Mesenchymal stem cell (in vitro differentiated cells and primary cell): ENCODE data around the gene NEK4.

Experiments
- DNase-seq: peaks from one replicate; pipeline ENCODE4 v3.0.0-alpha.2; 2013
- H2AFZ ChIP-seq: one replicate; pipeline ENCODE4 v1.6.1; 2013; ENCODE audit warnings: low read depth, mild to moderate bottlenecking, control low read depth, inconsistent platforms, low read length, moderate library complexity
- H2AK5ac ChIP-seq: 2 replicates; pipeline ENCODE4 v1.6.1; 2013; ENCODE audit warnings: low read length, moderate library complexity, mild to moderate bottlenecking, inconsistent platforms; ENCODE audit not compliant: severe bottlenecking
- H2BK120ac ChIP-seq: one replicate; pipeline ENCODE4 v1.6.1; 2013; ENCODE audit warnings: low read depth, mild to moderate bottlenecking, inconsistent platforms, low read length, moderate library complexity
- H2BK12ac ChIP-seq, 2 experiments: one replicate each; pipeline ENCODE4 v1.6.1; 2013; ENCODE audit warnings: inconsistent platforms in 2 of 2, low read length in 2 of 2, mild to moderate bottlenecking in 2 of 2, moderate library complexity in 2 of 2, control low read depth in 1 of 2
- H2BK15ac ChIP-seq: one replicate; pipeline ENCODE4 v1.6.1; 2013; ENCODE audit warnings: mild to moderate bottlenecking, low read depth, inconsistent platforms; ENCODE audit not compliant: poor library complexity, severe bottlenecking
- H2BK5ac ChIP-seq: 2 replicates; pipeline ENCODE4 v1.6.1; 2013; ENCODE audit warnings: low read depth, mild to moderate bottlenecking, low read length, control low read depth, inconsistent platforms; ENCODE audit not compliant: poor library complexity, severe bottlenecking
- H3K14ac ChIP-seq, 2 experiments: one replicate each; pipeline ENCODE4 v1.6.1; 2013; ENCODE audit warnings: inconsistent platforms in 2 of 2, low read length in 2 of 2, control low read depth in 1 of 2, mild to moderate bottlenecking in 1 of 2, moderate library complexity in 1 of 2
- H3K18ac ChIP-seq, 2 experiments: one replicate each; pipeline ENCODE4 v1.6.1; 2013; ENCODE audit warnings: inconsistent platforms in 2 of 2, low read length in 2 of 2, control low read depth in 1 of 2, low read depth in 1 of 2, mild to moderate bottlenecking in 1 of 2
- H3K23ac ChIP-seq, 2 experiments: one replicate each; pipeline ENCODE4 v1.6.1; 2013; ENCODE audit warnings: inconsistent platforms in 2 of 2, low read length in 2 of 2, mild to moderate bottlenecking in 2 of 2, moderate library complexity in 2 of 2, control low read depth in 1 of 2
- H3K27ac ChIP-seq: 2 replicates; pipeline ENCODE4 v1.5.1; 2013; ENCODE audit warnings: mild to moderate bottlenecking, moderate library complexity, low read length, control low read depth, inconsistent platforms; ENCODE audit not compliant: poor library complexity, severe bottlenecking
- H3K27me3 ChIP-seq, 2 experiments: 2 replicates each; pipeline versions ENCODE4 v1.6.1 to v1.7.0; 2013; ENCODE audit warnings: low read length in 2 of 2, mild to moderate bottlenecking in 2 of 2, moderate library complexity in 2 of 2, control low read depth in 1 of 2, inconsistent platforms in 1 of 2; ENCODE audit not compliant: control insufficient read depth in 1 of 2, insufficient read depth in 1 of 2
- H3K36me3 ChIP-seq, 2 experiments: 2 replicates each; pipeline versions ENCODE4 v1.6.1 to v1.7.0; 2013; ENCODE audit warnings: low read length in 2 of 2, control low read depth in 1 of 2, inconsistent platforms in 1 of 2, low read depth in 1 of 2, mild to moderate bottlenecking in 1 of 2; ENCODE audit not compliant: insufficient read depth in 2 of 2, control insufficient read depth in 1 of 2
- H3K4ac ChIP-seq, 2 experiments: one replicate each; pipeline ENCODE4 v1.6.1; 2013; ENCODE audit warnings: inconsistent platforms in 2 of 2, low read length in 2 of 2, mild to moderate bottlenecking in 2 of 2, moderate library complexity in 2 of 2, control low read depth in 1 of 2, low read depth in 1 of 2
- H3K4me1 ChIP-seq: 2 replicates; pipeline ENCODE4 v1.6.1; 2013; ENCODE audit warnings: low read depth, low read length, control low read depth; ENCODE audit not compliant: control insufficient read depth, insufficient read depth
- H3K4me2 ChIP-seq: 2 replicates; pipeline ENCODE4 v1.6.1; 2013; ENCODE audit warnings: low read length, mild to moderate bottlenecking, inconsistent platforms; ENCODE audit not compliant: poor library complexity, severe bottlenecking
- H3K4me3 ChIP-seq, 2 experiments: 2 replicates each; pipeline versions ENCODE4 v1.5.1 to v1.7.0; 2013; ENCODE audit warnings: low read length in 2 of 2, mild to moderate bottlenecking in 2 of 2, control low read depth in 1 of 2, low read depth in 1 of 2; ENCODE audit not compliant: insufficient read depth in 1 of 2
- H3K79me1 ChIP-seq: replicated peaks from 2 replicates; pipeline ENCODE4 v1.6.1; 2013; ENCODE audit warnings: mild to moderate bottlenecking, control low read depth, low read length, inconsistent platforms; ENCODE audit not compliant: poor library complexity, severe bottlenecking
- H3K9ac ChIP-seq: 2 replicates; pipeline ENCODE4 v1.7.0; 2013; ENCODE audit warnings: mild to moderate bottlenecking, low read length, moderate library complexity
- H3K9me3 ChIP-seq: 2 replicates; pipeline ENCODE4 v1.7.0; 2013; ENCODE audit warnings: mild to moderate bottlenecking, low read length; ENCODE audit not compliant: control insufficient read depth
- H4K8ac ChIP-seq: one replicate; pipeline ENCODE4 v1.6.1; 2013; ENCODE audit warnings: inconsistent platforms, mild to moderate bottlenecking, low read length, moderate library complexity
- H4K91ac ChIP-seq: one replicate; pipeline ENCODE4 v1.6.1; 2013; ENCODE audit warnings: mild to moderate bottlenecking, low read length, inconsistent platforms
- WGBS: methylation state at CpG from one replicate; pipeline ENCODE4 v1.1.7; 2013; ENCODE audit warnings: mixed read lengths; 5-methylcytosine and 5-hydroxymethylcytosine counted together

The NEK4 gene

DNA sequence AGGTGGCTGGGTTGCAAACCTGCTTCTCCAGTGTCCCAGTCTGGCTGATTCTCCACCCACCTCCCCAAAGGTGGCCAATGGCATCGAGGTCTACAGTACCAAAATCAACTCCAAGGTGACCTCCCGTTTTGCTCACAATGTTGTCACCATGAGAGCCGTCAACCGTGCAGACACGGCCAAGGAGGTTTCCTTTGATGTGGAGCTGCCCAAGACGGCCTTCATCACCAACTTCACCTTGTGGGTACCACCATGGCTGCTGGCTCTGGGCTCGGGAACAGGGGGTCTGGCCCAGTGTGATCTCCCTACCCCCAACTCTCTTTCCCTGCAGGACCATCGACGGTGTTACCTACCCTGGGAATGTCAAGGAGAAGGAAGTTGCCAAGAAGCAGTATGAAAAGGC, 25.7 kb upstream of the NEK4 start:
- Histone ChIP-seq H4K8ac (no peak overlapping the region), H2BK5ac (no peak overlapping the region), H3K9me3 (no peaks in the 10 kb centered on the region), H3K27ac (no peak overlapping the region), H2BK12ac (no peak overlapping the region), H3K18ac (no peak overlapping the region), H2AFZ (no peak overlapping the region), H3K14ac (no peak overlapping the region), H3K9ac (no peak overlapping the region), H3K4me2 (no peak overlapping the region), H4K91ac (no peak overlapping the region), H2BK15ac (no peak overlapping the region), H3K4me1 (peaks cover 1% of the 10 kb centered on the region), H2AK5ac (no peak overlapping the region), H3K79me1 (no peaks in the 10 kb centered on the region), H3K36me3 (no peaks in the 10 kb centered on the region), H3K4me3 (no peak overlapping the region), H2BK120ac (no peak overlapping the region), H3K4ac (no peak overlapping the region), H3K27me3 (peaks cover 0 to 25% of the 10 kb centered on the region in 2 experiments), H3K23ac (no peak overlapping the region)
- WGBS, result 85% methylated on average over 7 of the region's 9 CpGs
- DNase-seq, result no peak

DNA sequence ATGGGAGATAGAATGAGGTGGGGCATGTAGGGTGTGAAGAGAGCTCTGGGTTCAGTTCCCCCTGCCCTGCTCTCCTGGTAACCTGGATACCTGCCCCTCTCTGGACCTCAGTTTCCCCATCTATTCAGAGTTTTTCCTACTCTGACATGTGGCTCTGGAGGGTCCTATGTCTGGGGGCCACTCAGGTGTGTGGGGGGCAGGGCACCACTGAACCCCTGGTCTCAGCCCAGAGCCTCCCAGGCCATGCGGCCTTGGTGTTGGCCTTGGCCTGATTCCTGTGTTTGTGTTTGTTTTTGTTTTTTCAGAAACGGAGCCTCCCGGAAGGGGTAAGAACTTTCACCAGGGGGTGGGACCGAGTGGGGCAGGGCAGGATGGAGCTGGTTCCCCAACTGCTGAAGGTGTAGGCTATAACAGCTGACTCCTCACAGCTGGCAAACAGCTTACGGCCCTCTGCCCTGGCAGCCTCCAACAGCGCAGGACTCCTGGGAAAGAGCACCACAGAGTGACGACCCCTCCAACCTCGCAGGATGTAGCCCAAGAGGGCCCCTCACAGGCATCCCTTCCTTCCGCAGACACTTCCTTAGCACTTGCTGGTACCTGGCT, 24.7 kb upstream of the NEK4 start:
- Histone ChIP-seq H3K4me2 (no peak overlapping the region), H3K9ac (no peak overlapping the region), H3K4me1 (peaks cover 3% of the 10 kb centered on the region), H3K36me3 (peaks cover 0 to 5% of the 10 kb centered on the region in 2 experiments), H3K27ac (no peak overlapping the region), H3K23ac (no peak overlapping the region), H2AFZ (no peak overlapping the region), H4K8ac (no peak overlapping the region), H3K9me3 (no peaks in the 10 kb centered on the region), H3K79me1 (no peaks in the 10 kb centered on the region), H3K27me3 (peaks cover 5 to 29% of the 10 kb centered on the region in 2 experiments), H4K91ac (no peak overlapping the region), H2BK12ac (no peak overlapping the region), H3K14ac (no peak overlapping the region), H3K4me3 (no peak overlapping the region), H3K18ac (no peak overlapping the region), H2AK5ac (no peak overlapping the region), H2BK5ac (no peak overlapping the region), H3K4ac (no peak overlapping the region), H2BK120ac (no peak overlapping the region), H2BK15ac (no peak overlapping the region)
- DNase-seq, result no peak
- 86% methylated on average over 9 of the region's 9 CpGs for WGBS

DNA sequence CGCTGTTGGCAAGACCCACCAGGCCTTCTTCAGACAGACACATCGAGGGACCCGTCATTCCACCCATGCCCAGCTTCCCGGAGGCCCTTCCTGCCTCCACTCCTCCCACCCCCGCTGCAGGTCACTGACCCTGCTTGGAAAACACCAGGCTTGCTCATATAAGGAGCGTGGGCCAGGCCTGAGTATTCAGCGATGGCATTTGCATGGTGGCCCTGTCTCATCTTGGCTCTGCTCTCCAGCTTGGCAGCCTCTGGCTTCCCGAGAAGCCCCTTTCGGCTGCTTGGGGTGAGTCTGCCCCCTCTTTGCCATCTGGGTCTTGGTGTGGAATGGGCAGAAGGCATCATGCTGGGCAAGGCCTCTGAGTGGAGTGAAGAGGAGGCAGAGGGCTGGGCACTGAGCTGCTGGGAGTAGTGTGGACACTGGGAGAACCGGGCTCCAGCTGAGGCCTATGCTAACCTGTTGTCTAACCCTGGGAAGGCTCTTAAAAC, 23.9 kb upstream of the NEK4 start, which contains the start of gene ITIH3:
ITIH3 (plus strand) TSS at position 185 of the 488 bp plus-strand sequence; CDS start at position 193, 8 bp downstream.
- H2BK15ac ChIP-seq, result no peak within 1 kb of the TSS
- H3K27me3 ChIP-seq, result peaks cover 8 to 33% of the 10 kb centered on the region in 2 experiments
- H3K4me1 ChIP-seq, result peaks cover 3% of the 10 kb centered on the region
- H4K91ac ChIP-seq, result no peak within 1 kb of the TSS
- no peak within 1 kb of the TSS for H3K4ac ChIP-seq
- H3K23ac ChIP-seq, result peak within 1 kb of the TSS in 1 of 2 experiments; percentile 23
- no peak within 1 kb of the TSS for H4K8ac ChIP-seq
- H3K79me1 ChIP-seq, result no peaks in the 10 kb centered on the region
- H3K36me3 ChIP-seq, result peaks cover 0 to 5% of the 10 kb centered on the region in 2 experiments
- no peak for DNase-seq
- 83% methylated on average over 10 of the region's 10 CpGs for WGBS
- H3K14ac ChIP-seq, result no peak within 1 kb of the TSS
- H3K4me3 ChIP-seq, result no peak within 1 kb of the TSS
- no peaks in the 10 kb centered on the region for H3K9me3 ChIP-seq
- no peak within 1 kb of the TSS for H3K27ac ChIP-seq
- no peak within 1 kb of the TSS for H2BK120ac ChIP-seq
- no peak within 1 kb of the TSS for H2BK12ac ChIP-seq
- no peak within 1 kb of the TSS for H3K9ac ChIP-seq
- no peak within 1 kb of the TSS for H3K18ac ChIP-seq
- no peak within 1 kb of the TSS for H2AFZ ChIP-seq
- no peak within 1 kb of the TSS for H2AK5ac ChIP-seq
- no peak within 1 kb of the TSS for H2BK5ac ChIP-seq
- no peak within 1 kb of the TSS for H3K4me2 ChIP-seq

DNA sequence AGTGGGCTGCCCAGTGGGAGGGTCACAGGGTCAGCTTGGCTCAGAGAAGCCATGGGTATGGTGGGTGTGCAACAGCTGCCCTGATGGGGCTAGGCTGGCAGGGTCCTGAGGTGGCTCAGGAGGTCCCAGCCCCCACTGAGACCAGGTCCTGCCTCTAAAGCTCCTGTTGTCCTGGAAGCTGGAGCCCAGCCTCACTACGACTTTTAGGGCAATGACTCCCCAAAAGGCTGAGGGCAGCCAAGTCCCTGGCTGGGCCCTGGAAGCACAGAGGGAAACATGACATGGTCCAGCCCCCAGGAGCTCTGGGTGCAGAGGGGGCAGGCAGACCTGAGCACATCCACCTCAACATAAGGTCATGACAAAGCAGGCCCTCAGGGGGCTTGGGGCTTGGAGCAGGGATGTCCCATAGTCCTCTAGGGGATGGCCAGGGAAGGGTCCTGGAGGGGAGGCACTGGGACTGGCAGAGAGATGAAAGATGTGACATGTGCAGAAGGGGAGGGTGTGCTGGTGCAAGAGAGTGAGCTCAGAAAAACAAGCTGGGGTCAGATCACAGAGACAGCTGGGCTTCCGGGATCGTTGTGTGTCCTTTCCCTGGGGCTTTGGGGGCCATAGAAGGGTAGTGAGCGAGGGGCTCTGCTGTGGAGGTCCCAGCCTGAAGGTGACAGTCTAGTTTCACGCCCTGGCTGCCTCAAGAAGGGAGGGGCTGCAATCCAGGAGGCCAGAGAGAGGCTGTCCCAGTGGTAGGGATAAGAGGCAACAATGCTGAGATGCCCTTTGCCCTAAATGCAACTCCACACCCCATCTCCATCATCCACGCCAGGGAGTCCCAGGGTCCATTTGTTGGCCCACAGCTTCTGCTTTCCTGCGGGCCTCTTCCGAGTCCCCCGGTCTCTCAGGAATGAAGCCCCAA, 23.2 kb upstream of the NEK4 start:
- Histone ChIP-seq H3K4me3 (no peak overlapping the region), H2BK15ac (no peak overlapping the region), H4K8ac (no peak overlapping the region), H2AK5ac (no peak overlapping the region), H3K23ac (peak overlapping the region in 1 of 2 experiments; percentile 23), H3K4me1 (peaks cover 3% of the 10 kb centered on the region), H3K4ac (no peak overlapping the region), H2BK120ac (no peak overlapping the region), H3K18ac (no peak overlapping the region), H3K27ac (no peak overlapping the region), H3K4me2 (no peak overlapping the region), H3K9me3 (no peaks in the 10 kb centered on the region), H3K14ac (no peak overlapping the region), H3K27me3 (peaks cover 8 to 40% of the 10 kb centered on the region in 2 experiments), H3K36me3 (peaks cover 0 to 5% of the 10 kb centered on the region in 2 experiments), H2AFZ (no peak overlapping the region), H3K79me1 (no peaks in the 10 kb centered on the region), H3K9ac (no peak overlapping the region), H2BK5ac (no peak overlapping the region), H4K91ac (no peak overlapping the region), H2BK12ac (no peak overlapping the region)
- WGBS, result 68% methylated on average over 9 of the region's 9 CpGs
- no peak for DNase-seq
